Activated B cell treated with CpG ODN at 0.5 μM for 24 hours (primary cell): ENCODE measurements around the gene DSCAML1. TPM values are rescaled to one million over a fixed set of nuclear protein-coding genes. Genes with fewer than 3 reads are reported as not detected.

Experiments used
- ATAC-seq: fragments of 200-7000 bp; cut with Tn5 transposase; one replicate; pipeline ENCODE4 v1.10.0; 2021; ENCODE audit warnings: low read depth, mild to moderate bottlenecking, moderate library complexity
- CTCF ChIA-PET: fragments of 350-600 bp; sonication (Branson Sonifier 250); formaldehyde crosslinking; loops from one replicate; lab custom pipeline; 2021; ENCODE audit warnings: antibody characterized with exemption; lab: Charles Lee
- POLR2A ChIA-PET: fragments of 350-600 bp; sonication (Branson Sonifier 250); formaldehyde crosslinking; loops from one replicate; lab custom pipeline; 2021; ENCODE audit warnings: antibody characterized with exemption; lab: Charles Lee
- DNase-seq: peaks from one replicate; pipeline ENCODE4 v3.0.0; 2022
- H3K27ac Mint-ChIP-seq: one replicate; pipeline ENCODE4 v1.8.0; 2020; ENCODE audit warnings: mixed read lengths
- H3K27me3 Mint-ChIP-seq: one replicate; pipeline ENCODE4 v1.8.0; 2021; ENCODE audit warnings: mixed read lengths
- H3K36me3 Mint-ChIP-seq: one replicate; pipeline ENCODE4 v1.8.0; 2021; ENCODE audit warnings: low read depth, mixed read lengths
- H3K4me1 Mint-ChIP-seq: one replicate; pipeline ENCODE4 v1.8.0; 2021; ENCODE audit warnings: mixed read lengths
- H3K4me3 Mint-ChIP-seq: one replicate; pipeline ENCODE4 v1.8.0; 2020; ENCODE audit warnings: mild to moderate bottlenecking, mixed read lengths
- H3K9me3 Mint-ChIP-seq: one replicate; pipeline ENCODE4 v1.8.0; 2020; ENCODE audit warnings: mixed read lengths
- intact Hi-C: fragments of 100-400 bp; cut with micrococcal nuclease; formaldehyde crosslinking; loops from one replicate; pipeline ENCODE4 v1.15.1; 2024
- total RNA-seq: library from RNA; stranded (reverse); gene quantifications from 2 replicates; pipeline ENCODE4 v1.2.3, GENCODE V29; 2022
- TF ChIP-seq, protein P1 (sequence below): fragments of 200-600 bp; IDR thresholded peaks from one replicate; pipeline ENCODE4 v1.8.0; 2022; ENCODE audit warnings: antibody characterized with exemption, mild to moderate bottlenecking

DSCAML1 gene
- total RNA-seq, 1 donor from 2014 or later = 3.6 TPM

DNA sequence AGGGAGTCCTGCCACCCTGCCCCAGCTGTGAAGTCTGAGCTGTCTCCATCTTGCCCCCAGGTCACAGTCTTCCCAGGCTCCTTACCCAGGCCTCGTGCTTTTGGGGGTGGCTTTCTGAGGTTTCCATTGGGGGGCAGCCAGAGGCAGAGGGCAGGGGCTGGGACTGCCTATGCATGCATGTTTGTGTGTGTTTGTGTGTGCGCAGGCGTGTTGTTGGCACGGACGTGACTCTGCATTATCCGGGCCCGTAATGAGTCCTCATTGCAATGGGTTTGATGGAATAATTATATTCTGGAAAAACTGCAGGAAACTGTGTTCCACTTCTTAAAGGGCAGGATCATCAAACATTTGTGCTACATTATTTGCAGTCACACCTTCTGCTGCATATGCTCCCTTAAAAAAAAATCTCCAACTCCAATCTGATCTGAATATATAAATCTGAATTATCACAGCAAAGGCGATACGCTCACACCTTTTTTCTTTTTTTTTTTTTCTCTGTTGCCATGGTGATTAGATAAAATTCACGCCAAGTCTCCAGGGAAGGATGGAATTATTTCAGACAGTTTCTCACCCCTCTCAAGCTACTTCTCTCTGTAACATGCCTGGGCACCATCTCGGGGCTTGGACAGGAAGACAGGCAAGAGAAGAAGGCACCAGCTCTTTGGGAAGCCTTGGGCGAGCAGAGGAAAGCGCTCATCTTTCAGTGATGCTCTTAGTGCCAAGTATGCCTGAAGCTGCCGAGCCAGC lies 45.9 kb downstream of the DSCAML1 start:
- CTCF ChIA-PET = no interaction called here
- no peaks in the 10 kb centered on the region for H3K4me1 Mint-ChIP-seq
- intact Hi-C loops = no loop called here
- no peak overlapping the region for H3K27ac Mint-ChIP-seq
- peaks cover 7% of the 10 kb centered on the region for H3K27me3 Mint-ChIP-seq
- no peak overlapping the region for H3K4me3 Mint-ChIP-seq
- POLR2A ChIA-PET = no interaction called here
- ATAC-seq (no peak), DNase-seq (no peak)
- no peaks in the 10 kb centered on the region for H3K36me3 Mint-ChIP-seq
- TF ChIP-seq, protein P1, sequence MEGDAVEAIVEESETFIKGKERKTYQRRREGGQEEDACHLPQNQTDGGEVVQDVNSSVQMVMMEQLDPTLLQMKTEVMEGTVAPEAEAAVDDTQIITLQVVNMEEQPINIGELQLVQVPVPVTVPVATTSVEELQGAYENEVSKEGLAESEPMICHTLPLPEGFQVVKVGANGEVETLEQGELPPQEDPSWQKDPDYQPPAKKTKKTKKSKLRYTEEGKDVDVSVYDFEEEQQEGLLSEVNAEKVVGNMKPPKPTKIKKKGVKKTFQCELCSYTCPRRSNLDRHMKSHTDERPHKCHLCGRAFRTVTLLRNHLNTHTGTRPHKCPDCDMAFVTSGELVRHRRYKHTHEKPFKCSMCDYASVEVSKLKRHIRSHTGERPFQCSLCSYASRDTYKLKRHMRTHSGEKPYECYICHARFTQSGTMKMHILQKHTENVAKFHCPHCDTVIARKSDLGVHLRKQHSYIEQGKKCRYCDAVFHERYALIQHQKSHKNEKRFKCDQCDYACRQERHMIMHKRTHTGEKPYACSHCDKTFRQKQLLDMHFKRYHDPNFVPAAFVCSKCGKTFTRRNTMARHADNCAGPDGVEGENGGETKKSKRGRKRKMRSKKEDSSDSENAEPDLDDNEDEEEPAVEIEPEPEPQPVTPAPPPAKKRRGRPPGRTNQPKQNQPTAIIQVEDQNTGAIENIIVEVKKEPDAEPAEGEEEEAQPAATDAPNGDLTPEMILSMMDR = no peak
- no peaks in the 10 kb centered on the region for H3K9me3 Mint-ChIP-seq

DNA sequence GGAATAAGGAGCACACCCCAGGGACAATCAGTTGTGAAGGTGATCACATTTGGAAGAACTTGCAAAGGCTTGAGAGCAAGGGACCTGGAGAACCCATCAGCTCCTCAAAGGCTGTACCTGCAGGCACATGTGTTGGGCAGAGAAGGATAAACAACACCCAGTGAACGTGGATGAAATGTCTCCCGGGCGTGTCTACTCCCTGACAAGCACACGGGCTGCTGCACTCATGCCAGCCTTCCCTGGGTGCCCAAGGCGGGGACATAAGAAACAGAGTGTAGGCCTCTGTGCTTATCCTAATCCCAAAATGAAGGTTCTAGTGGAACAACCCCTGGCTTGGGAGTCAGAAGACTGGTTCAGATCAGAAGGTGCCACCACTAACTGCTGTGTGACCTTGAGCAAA lies 46.7 kb downstream of the DSCAML1 start:
- no peak for DNase-seq
- peaks cover 6% of the 10 kb centered on the region for H3K27me3 Mint-ChIP-seq
- no peak overlapping the region for H3K27ac Mint-ChIP-seq
- no peak for ATAC-seq
- POLR2A ChIA-PET = no interaction called here
- CTCF ChIA-PET = no interaction called here
- no peaks in the 10 kb centered on the region for H3K36me3 Mint-ChIP-seq
- no peak overlapping the region for H3K4me3 Mint-ChIP-seq
- intact Hi-C loops = no loop called here
- H3K4me1 Mint-ChIP-seq = no peaks in the 10 kb centered on the region
- no peaks in the 10 kb centered on the region for H3K9me3 Mint-ChIP-seq
- TF ChIP-seq, protein P1 = no peak

DNA sequence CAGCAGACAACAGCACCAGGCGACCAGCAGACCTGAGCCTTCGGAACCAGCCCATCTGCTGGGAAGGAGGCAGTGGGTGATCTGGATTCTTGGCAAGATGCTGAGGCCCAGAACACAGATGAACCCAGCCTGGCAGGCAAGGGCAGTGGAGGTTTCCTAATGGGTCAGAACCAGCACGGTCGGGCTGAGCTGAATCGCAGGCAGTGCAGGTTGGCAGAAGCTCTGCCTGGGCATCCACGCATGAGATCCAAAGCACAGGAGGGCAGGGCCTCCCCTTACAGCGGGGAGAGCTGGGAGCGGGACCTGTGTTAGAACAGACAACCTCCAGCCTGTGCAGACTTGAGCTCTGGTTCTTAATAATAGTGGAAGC lies 47.5 kb downstream of the DSCAML1 start:
- TF ChIP-seq, protein P1 = no peak
- no peak overlapping the region for H3K27ac Mint-ChIP-seq
- ATAC-seq = no peak
- DNase-seq = no peak
- no peaks in the 10 kb centered on the region for H3K4me1 Mint-ChIP-seq
- peaks cover 4% of the 10 kb centered on the region for H3K27me3 Mint-ChIP-seq
- ChIA-PET POLR2A (no interaction called here), CTCF (no interaction called here)
- intact Hi-C loops = no loop called here
- no peak overlapping the region for H3K4me3 Mint-ChIP-seq
- no peaks in the 10 kb centered on the region for H3K9me3 Mint-ChIP-seq
- H3K36me3 Mint-ChIP-seq = no peaks in the 10 kb centered on the region

DNA sequence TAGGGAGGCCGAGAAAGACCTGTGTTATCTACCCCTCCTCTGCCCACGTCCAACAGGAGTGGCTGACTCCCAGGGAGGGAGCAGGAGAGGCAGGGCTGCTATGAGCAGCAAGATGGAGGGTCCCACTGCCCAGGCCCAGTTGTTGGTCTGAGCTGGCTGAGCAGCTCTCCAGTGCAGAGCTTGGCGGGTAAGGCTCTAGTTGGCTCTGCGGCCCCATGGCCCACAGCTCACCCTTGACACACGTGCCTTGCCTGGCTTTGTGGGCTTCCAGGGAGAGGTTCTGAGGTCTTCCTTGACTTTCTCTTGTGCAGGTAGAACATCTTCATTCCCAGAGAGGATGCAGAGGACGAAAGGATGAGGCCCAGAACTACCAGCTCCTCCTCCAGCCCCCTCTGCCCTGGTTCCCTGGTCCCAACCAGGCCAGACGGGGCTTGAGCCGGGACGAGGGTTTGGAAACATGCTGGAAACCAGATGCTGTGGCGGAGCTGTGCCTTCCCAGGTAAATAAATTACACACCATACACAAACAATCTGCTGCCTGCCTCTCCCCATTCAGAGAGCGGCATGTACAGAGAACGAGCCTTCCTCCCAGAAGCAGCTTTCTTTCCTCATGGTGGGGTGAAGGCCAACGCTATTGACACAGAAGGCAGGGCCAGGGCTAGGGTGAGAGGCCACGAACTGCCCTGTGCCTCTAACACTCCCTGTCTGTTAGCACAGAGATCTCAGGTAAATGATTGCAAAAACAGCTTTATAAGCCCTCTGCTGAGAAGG lies 48.1 kb downstream of the DSCAML1 start:
- ATAC-seq (no peak), DNase-seq (no peak)
- no peaks in the 10 kb centered on the region for H3K9me3 Mint-ChIP-seq
- TF ChIP-seq, protein P1 = no peak
- no peaks in the 10 kb centered on the region for H3K36me3 Mint-ChIP-seq
- POLR2A ChIA-PET = no interaction called here
- no peak overlapping the region for H3K4me3 Mint-ChIP-seq
- H3K27ac Mint-ChIP-seq = no peak overlapping the region
- H3K27me3 Mint-ChIP-seq = peaks cover 4% of the 10 kb centered on the region
- CTCF ChIA-PET = no interaction called here
- H3K4me1 Mint-ChIP-seq = no peaks in the 10 kb centered on the region
- intact Hi-C loops = no loop called here

DNA sequence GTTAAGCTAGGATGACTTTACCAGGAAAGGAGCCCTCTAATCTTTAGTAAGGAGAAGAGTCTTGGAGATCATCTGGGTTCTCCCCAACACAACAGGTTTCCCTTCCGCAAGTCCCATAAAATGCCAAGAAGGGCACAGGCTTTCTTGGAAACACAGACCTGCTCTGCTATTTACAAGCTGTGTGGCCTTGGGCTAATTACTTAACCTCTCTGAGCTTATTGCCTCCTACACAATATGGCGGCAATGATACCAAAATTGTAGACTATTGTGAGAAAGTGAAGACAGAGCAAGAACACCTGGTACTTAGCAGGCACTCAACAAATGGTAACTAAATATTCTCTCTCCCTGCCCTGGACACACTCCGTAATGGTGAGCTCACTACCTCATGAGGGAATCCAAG lies 49.1 kb downstream of the DSCAML1 start:
- no peak overlapping the region for H3K4me3 Mint-ChIP-seq
- H3K36me3 Mint-ChIP-seq = no peaks in the 10 kb centered on the region
- no peak overlapping the region for H3K27ac Mint-ChIP-seq
- TF ChIP-seq, protein P1 = no peak
- no peaks in the 10 kb centered on the region for H3K9me3 Mint-ChIP-seq
- ChIA-PET CTCF (no interaction called here), POLR2A (interaction anchor here (0.6 kb wide), 1 partner anchor 542 kb away, joined by 3 read pairs; no protein-coding TSS in a partner anchor)
- no peaks in the 10 kb centered on the region for H3K4me1 Mint-ChIP-seq
- ATAC-seq (no peak), DNase-seq (no peak)
- intact Hi-C loops = no loop called here
- peaks cover 14% of the 10 kb centered on the region for H3K27me3 Mint-ChIP-seq
